ENCODE data around the gene APOA4. TPM values are rescaled to one million over a fixed set of nuclear protein-coding genes. Genes with fewer than 3 reads are reported as not detected.

Gene APOA4
- total and polyA plus RNA-seq, 2 of the 13 experiments (the other 11 are each of a cell fraction or from before 2014, with no cell fraction given) = 3.8 to 7.2 TPM

GRCh38 chr11:116826751-116827431 lies 3.8 kb upstream of the APOA4 start (continued):
- TF ChIP-seq TBP (CRISPR knock-in tag; IDR thresholded peaks at IDR 0.05) = no peak
- TF ChIP-seq PRPF4 (IDR thresholded peaks at IDR 0.05; ENCODE audit: low read depth, low read length, poor library complexity, severe bottlenecking) = no peak
- TF ChIP-seq ELF4 (CRISPR knock-in tag; IDR thresholded peaks at IDR 0.05; ENCODE audit: borderline replicate concordance) = no peak
- TF ChIP-seq ZNF704 (CRISPR knock-in tag; IDR thresholded peaks at IDR 0.05; ENCODE audit: borderline replicate concordance) = 0 out of 2 replicates have a peak, but pooled peaks have one; percentile 89
- TF ChIP-seq ZNF709 (CRISPR knock-in tag; IDR thresholded peaks at IDR 0.05) = peak; percentile 39; the same call in 1 of the 2 replicates
- peak; percentile 93 for TF ChIP-seq TARDBP (CRISPR knock-in tag; IDR thresholded peaks at IDR 0.05)
- TF ChIP-seq ZNF770 (CRISPR knock-in tag; IDR thresholded peaks at IDR 0.05) = no peak; the same call in 1 of the 2 replicates
- no peak for TF ChIP-seq ZNF121 (CRISPR knock-in tag; IDR thresholded peaks at IDR 0.05)
- peak; percentile 97 for TF ChIP-seq SKIL (CRISPR knock-in tag; IDR thresholded peaks at IDR 0.05; ENCODE audit: borderline replicate concordance)
- TF ChIP-seq RXRB (CRISPR knock-in tag; IDR thresholded peaks at IDR 0.05; ENCODE audit: borderline replicate concordance) = peak; percentile 94
- TF ChIP-seq ZNF230 (CRISPR knock-in tag; IDR thresholded peaks at IDR 0.05) = no peak
- no peak for TF ChIP-seq ZEB1 (IDR thresholded peaks at IDR 0.05; ENCODE audit: insufficient replicate concordance, low read depth)
- TF ChIP-seq CBX5 (CRISPR knock-in tag; IDR thresholded peaks at IDR 0.05; ENCODE audit: borderline replicate concordance) = peak; percentile 24; the same call in 1 of the 2 replicates
- no peak; the same call in 1 of the 2 replicates for TF ChIP-seq ZNF512B (CRISPR knock-in tag; IDR thresholded peaks at IDR 0.05; ENCODE audit: borderline replicate concordance)
- TF ChIP-seq MEIS1 (CRISPR knock-in tag; IDR thresholded peaks at IDR 0.05; ENCODE audit: borderline replicate concordance) = peak; percentile 96
- peak; percentile 96 for TF ChIP-seq PHF21A (CRISPR knock-in tag; IDR thresholded peaks at IDR 0.05)
- peak; percentile 86; the same call in 1 of the 2 replicates for TF ChIP-seq TIGD3 (CRISPR knock-in tag; IDR thresholded peaks at IDR 0.05; ENCODE audit: borderline replicate concordance)

Measured in HepG2 (cell line).